Mammary epithelial cell (primary cell): Measurements from ENCODE around the gene HOMER2.

Experiments
- CTCF ChIP-seq, 2 donors: IDR thresholded peaks in 1 of 2; conservative IDR thresholded peaks in 1 of 2; 2 replicates each; pipeline ENCODE4 v1.5.1; 2011 to 2012; ENCODE audit warnings: inconsistent platforms in 2 of 2, low read length in 2 of 2, mild to moderate bottlenecking in 2 of 2, control low read depth in 1 of 2, low read depth in 1 of 2; ENCODE audit not compliant: insufficient read depth in 1 of 2; ENCODE audit errors: extremely low read depth in 1 of 2
- EZH2 ChIP-seq: IDR thresholded peaks from 2 replicates; pipeline ENCODE4 v1.6.1; 2012; ENCODE audit warnings: low read length, inconsistent platforms, borderline replicate concordance

- no peak for TF ChIP-seq CTCF (conservative IDR thresholded peaks at IDR 0.05 in 1 of 2, IDR thresholded peaks at IDR 0.05 in 1 of 2; ENCODE audit: extremely low read depth in 1 of 2, insufficient read depth in 1 of 2, low read depth in 1 of 2, low read length in 2 of 2)
- no peak for TF ChIP-seq EZH2
Observed at GRCh38 chr15:82918607-82919230, 33.8 kb downstream of the HOMER2 start.
